NOMO-1 treated with dmso at 0.1 percent for 144 hours (cell line): ENCODE results near the gene CMTM7.
A peak's percentile ranks its signal among the peaks of the same experiment; 100 is the strongest.

Experiments
- DNase-seq: peaks from one replicate; lab custom pipeline; 2025; ENCODE audit not compliant: unreplicated experiment; lab: John Stamatoyannopoulos, UW

CMTM7 gene

GRCh38 chr3:32413845-32414521 lies 22.3 kb downstream of the CMTM7 start:
- no peak for DNase-seq

- DNase-seq: no peak
Observed at GRCh38 chr3:32414522-32415202, 23.0 kb downstream of the CMTM7 start.

GRCh38 chr3:32419742-32420125 lies 28.1 kb downstream of the CMTM7 start:
- DNase-seq: no peak

GRCh38 chr3:32420126-32421038 lies 28.7 kb downstream of the CMTM7 start:
- DNase-seq: no peak

- DNase-seq: no peak
Observed at GRCh38 chr3:32421185-32421584, 29.5 kb downstream of the CMTM7 start.

GRCh38 chr3:32421991-32422859 lies 30.6 kb downstream of the CMTM7 start:
- no peak for DNase-seq

- DNase-seq: no peak
Observed at GRCh38 chr3:32422943-32423342, 31.3 kb downstream of the CMTM7 start.

- DNase-seq: no peak
Observed at GRCh38 chr3:32423534-32423933, 31.9 kb downstream of the CMTM7 start.

- no peak for DNase-seq
Observed at GRCh38 chr3:32423956-32424557, 32.4 kb downstream of the CMTM7 start.

- DNase-seq: no peak
Observed at GRCh38 chr3:32424581-32425250, 33.1 kb downstream of the CMTM7 start.

GRCh38 chr3:32428092-32429068 lies 36.7 kb downstream of the CMTM7 start:
- DNase-seq: no peak

- DNase-seq: no peak
Observed at GRCh38 chr3:32430900-32431299, 39.2 kb downstream of the CMTM7 start.

- no peak for DNase-seq
Observed at GRCh38 chr3:32431481-32431880, 39.8 kb downstream of the CMTM7 start.

GRCh38 chr3:32432045-32432710 lies 40.5 kb downstream of the CMTM7 start:
- DNase-seq: no peak

GRCh38 chr3:32432711-32433530 lies 41.3 kb downstream of the CMTM7 start:
- DNase-seq: peak; percentile 58

GRCh38 chr3:32434206-32434605 lies 42.6 kb downstream of the CMTM7 start:
- DNase-seq: no peak
